IPS DF 6.9 (cell line): ENCODE results near the gene SLFN14.
"Not testable (repeated sequence)": the region's sequence is repeated elsewhere in the genome, so short reads cannot be mapped to it uniquely, and the experiment has no call there.

ENCODE experiments used
- DNase-seq: peaks from one replicate; pipeline ENCODE4 v3.0.0-alpha.2; 2013; ENCODE audit warnings: low read depth, low spot score
- H3K27ac ChIP-seq: one replicate; pipeline ENCODE4 v1.5.1; 2013; ENCODE audit warnings: low read length, control low read depth
- H3K27me3 ChIP-seq: 2 replicates; pipeline ENCODE4 v1.6.1; 2013; ENCODE audit warnings: mild to moderate bottlenecking, low read length; ENCODE audit not compliant: control insufficient read depth, insufficient read depth
- H3K36me3 ChIP-seq: 2 replicates; pipeline ENCODE4 v1.6.1; 2013; ENCODE audit warnings: low read length; ENCODE audit not compliant: control insufficient read depth, insufficient read depth
- H3K4me1 ChIP-seq: 2 replicates; pipeline ENCODE4 v1.6.1; 2013; ENCODE audit warnings: low read length; ENCODE audit not compliant: control insufficient read depth, insufficient read depth
- H3K4me3 ChIP-seq: 2 replicates; pipeline ENCODE4 v1.5.1; 2013; ENCODE audit warnings: mild to moderate bottlenecking, low read length
- H3K9me3 ChIP-seq: 2 replicates; pipeline ENCODE4 v1.6.1; 2013; ENCODE audit warnings: low read length, inconsistent platforms; ENCODE audit not compliant: control insufficient read depth, insufficient read depth
- WGBS: extraction: QIAGEN DNeasy Blood & Tissue Kit; methylation state at CpG from one replicate; pipeline ENCODE4 v1.1.7; 2013; ENCODE audit warnings: mixed read lengths, missing lambda C conversion rate; ENCODE audit not compliant: insufficient read length, insufficient coverage; 5-methylcytosine and 5-hydroxymethylcytosine counted together

Gene SLFN14

GRCh38 chr17:35586569-35587073 lies 26.0 kb upstream of the SLFN14 start:
- Histone ChIP-seq H3K36me3 (no peaks in the 10 kb centered on the region), H3K9me3 (no peaks in the 10 kb centered on the region), H3K27me3 (no peaks in the 10 kb centered on the region), H3K4me1 (no peaks in the 10 kb centered on the region; the same call in 1 of the 2 replicates), H3K4me3 (peak overlapping the region; percentile 87; the same call in 1 of the 2 replicates), H3K27ac (no peak overlapping the region)
- DNase-seq: no peak
- WGBS: no CpG with 5 or more reads among the region's 7 CpGs

- no CpG with 5 or more reads among the region's 1 CpG for WGBS
- no peaks in the 10 kb centered on the region; the same call in 1 of the 2 replicates for H3K4me1 ChIP-seq
Measured at GRCh38 chr17:35584061-35584460, 23.4 kb upstream of the SLFN14 start.

DNA sequence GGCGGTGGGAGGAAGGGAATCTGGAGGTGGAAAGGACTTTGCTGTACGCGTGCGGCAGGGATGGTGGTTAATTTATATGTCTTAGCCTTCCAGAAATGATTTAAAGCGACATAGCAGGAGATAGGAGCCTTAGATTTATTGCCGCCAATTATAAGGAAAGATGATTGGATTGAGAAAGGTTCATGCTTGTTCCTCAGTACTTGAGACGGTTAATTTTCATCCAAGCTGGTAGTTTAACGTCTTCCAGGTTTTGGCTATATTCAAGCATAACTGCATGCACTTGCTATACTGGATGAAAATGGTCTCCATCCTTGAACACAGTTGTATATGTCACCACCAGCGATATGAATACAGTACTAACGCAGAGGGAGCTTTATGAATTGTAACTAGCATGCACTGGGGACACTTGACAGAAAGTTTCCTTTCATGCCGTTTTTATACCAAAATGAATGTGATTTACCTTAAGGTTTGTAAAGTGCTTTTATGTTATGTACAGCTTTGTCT lies 18.4 kb upstream of the SLFN14 start:
- Histone ChIP-seq H3K27ac (no peak overlapping the region), H3K4me1 (no peaks in the 10 kb centered on the region), H3K9me3 (no peaks in the 10 kb centered on the region), H3K27me3 (no peaks in the 10 kb centered on the region), H3K36me3 (no peaks in the 10 kb centered on the region; the same call in 1 of the 2 replicates), H3K4me3 (peak overlapping the region; percentile 94; the same call in 1 of the 2 replicates)
- no peak for DNase-seq
- no CpG with 5 or more reads among the region's 11 CpGs for WGBS

More at GRCh38 chr17:35584061-35584460, 23.4 kb upstream of the SLFN14 start:
- Histone ChIP-seq H3K27me3 (no peaks in the 10 kb centered on the region), H3K27ac (no peak overlapping the region), H3K36me3 (no peaks in the 10 kb centered on the region), H3K9me3 (no peaks in the 10 kb centered on the region), H3K4me3 (no peak overlapping the region)
- no peak for DNase-seq

DNA sequence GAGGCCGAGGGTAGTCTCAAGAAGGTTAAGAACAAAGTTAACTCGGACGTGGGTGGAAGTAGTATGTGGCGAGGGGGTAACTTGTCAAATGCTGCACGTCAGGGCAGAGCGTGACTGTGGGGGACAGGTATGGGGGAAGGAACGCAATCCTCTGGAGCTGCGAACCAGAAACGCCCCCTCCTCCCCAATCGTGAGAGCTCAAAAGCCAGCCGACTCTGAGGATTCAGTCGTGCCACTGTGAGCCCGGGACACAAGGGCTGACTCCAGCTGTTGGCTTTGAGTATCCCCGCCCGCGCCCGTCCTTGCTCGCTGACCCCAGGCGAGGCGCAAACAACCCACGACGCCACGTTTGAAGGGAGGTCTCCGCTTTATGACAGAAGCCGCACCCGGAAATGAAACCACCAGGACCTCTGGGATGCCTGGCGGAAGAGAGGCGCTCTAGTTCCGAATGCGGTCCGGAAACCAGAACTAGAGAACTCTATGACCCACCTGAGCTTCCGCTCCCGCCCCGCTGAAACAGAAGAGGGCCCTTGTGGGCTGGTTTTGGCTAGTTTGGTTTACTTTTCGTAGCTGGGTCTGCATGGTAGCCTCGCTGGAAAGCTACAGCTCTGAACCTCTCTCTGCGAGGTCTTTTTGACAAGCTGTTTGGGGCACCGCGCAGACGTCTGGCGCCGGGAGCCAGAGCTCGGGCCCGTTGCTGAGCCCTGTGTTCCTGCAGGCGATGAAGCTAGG lies 17.7 kb upstream of the SLFN14 start, which contains the start of gene PEX12:
Gene PEX12, minus strand, starts transcription at position 375 of the 732 bp plus-strand sequence. CDS start 550 bp downstream, outside the sequence.
- no CpG with 5 or more reads among the region's 45 CpGs for WGBS
- no peak within 1 kb of the TSS for H3K27ac ChIP-seq
- H3K4me3 ChIP-seq: peak within 1 kb of the TSS; percentile 94; the same call in 1 of the 2 replicates
- DNase-seq: peak; percentile 74
- no peaks in the 10 kb centered on the region for H3K9me3 ChIP-seq
- H3K36me3 ChIP-seq: no peaks in the 10 kb centered on the region; the same call in 1 of the 2 replicates
- no peaks in the 10 kb centered on the region for H3K4me1 ChIP-seq
- no peaks in the 10 kb centered on the region for H3K27me3 ChIP-seq

DNA sequence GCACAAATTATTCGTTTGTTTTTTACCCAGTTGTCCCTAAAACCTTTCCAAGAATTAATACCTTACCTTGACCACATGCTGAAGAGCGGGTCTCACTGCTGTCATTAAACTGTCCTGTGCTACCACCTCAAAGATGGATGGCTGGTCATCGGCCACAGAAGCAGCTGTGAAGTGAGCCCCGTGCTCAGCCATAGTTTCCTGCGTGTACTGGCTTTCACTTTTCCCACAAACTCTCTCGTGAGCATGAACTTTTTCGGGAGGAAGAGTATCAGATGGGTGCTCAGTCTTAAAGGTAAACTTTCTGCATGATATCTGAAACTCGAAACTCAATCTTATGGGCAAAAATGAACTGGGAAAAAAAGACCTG lies 17.2 kb upstream of the SLFN14 start:
- Histone ChIP-seq H3K4me3 (peak overlapping the region; percentile 94; the same call in 1 of the 2 replicates), H3K27me3 (no peaks in the 10 kb centered on the region), H3K27ac (no peak overlapping the region), H3K4me1 (no peaks in the 10 kb centered on the region), H3K9me3 (no peaks in the 10 kb centered on the region), H3K36me3 (no peaks in the 10 kb centered on the region; the same call in 1 of the 2 replicates)
- WGBS: no CpG with 5 or more reads among the region's 8 CpGs
- DNase-seq: no peak

- no peak for DNase-seq
- Histone ChIP-seq H3K4me3 (no peak overlapping the region), H3K36me3 (no peaks in the 10 kb centered on the region; the same call in 1 of the 2 replicates), H3K9me3 (no peaks in the 10 kb centered on the region), H3K4me1 (no peaks in the 10 kb centered on the region), H3K27ac (no peak overlapping the region), H3K27me3 (no peaks in the 10 kb centered on the region)
- WGBS: no CpG with 5 or more reads among the region's 3 CpGs
Measured at GRCh38 chr17:35575759-35576158, 15.1 kb upstream of the SLFN14 start.

DNA sequence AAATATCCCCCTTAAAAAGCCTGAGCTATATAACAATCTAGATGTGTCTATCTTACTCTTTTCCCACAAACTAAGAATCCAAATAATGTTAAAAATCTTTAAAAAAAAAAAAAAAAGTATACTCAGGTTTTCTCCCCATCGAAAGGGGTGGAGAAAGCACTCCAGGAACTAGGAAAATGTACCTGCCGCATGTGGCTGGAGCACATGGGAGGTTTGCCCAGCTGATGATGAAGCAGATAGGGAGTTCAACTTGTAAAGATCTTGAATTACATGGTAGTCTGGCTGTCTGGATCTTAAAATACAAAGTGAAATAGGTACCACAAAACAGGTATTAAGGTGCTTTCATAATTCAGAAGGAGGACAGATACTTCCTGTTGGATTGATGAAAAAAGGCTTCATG lies 8.8 kb upstream of the SLFN14 start:
- H3K27me3 ChIP-seq: no peaks in the 10 kb centered on the region
- H3K4me3 ChIP-seq: no peak overlapping the region
- H3K4me1 ChIP-seq: no peaks in the 10 kb centered on the region
- no peak for DNase-seq
- H3K9me3 ChIP-seq: no peaks in the 10 kb centered on the region
- no peak overlapping the region for H3K27ac ChIP-seq
- no peaks in the 10 kb centered on the region for H3K36me3 ChIP-seq
- no CpG with 5 or more reads among the region's 2 CpGs for WGBS

GRCh38 chr17:35568561-35568960 lies 7.9 kb upstream of the SLFN14 start:
- no peak for DNase-seq
- Histone ChIP-seq H3K9me3 (no peaks in the 10 kb centered on the region), H3K36me3 (no peaks in the 10 kb centered on the region), H3K27me3 (no peaks in the 10 kb centered on the region), H3K27ac (no peak overlapping the region), H3K4me3 (peak overlapping the region; percentile 84; the same call in 1 of the 2 replicates), H3K4me1 (no peaks in the 10 kb centered on the region)
- 100% methylated on average over 1 of the region's 15 CpGs for WGBS

DNA sequence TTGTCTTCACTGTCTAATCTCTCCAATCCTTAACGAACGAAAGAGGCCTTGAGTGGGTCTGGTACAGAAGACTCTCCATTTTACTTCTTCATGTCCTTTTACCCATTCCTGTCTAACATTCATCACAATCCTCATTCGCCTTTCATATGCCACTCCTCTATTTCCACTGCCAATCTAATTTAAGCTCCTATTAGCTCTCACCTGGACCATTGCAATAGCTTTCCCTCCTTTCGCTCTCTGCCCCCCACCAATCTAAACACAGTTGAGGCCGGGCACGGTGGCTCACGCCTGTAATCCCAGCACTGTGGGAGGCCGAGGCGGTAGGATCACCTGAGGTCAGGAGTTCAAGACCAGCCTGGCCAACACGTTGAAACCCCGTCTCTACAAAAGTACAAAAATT lies 6.3 kb upstream of the SLFN14 start:
- H3K4me1 ChIP-seq: no peaks in the 10 kb centered on the region
- no peak overlapping the region; the same call in 1 of the 2 replicates for H3K4me3 ChIP-seq
- H3K27me3 ChIP-seq: no peaks in the 10 kb centered on the region
- 100% methylated on average over 1 of the region's 11 CpGs for WGBS
- no peaks in the 10 kb centered on the region for H3K9me3 ChIP-seq
- H3K36me3 ChIP-seq: no peaks in the 10 kb centered on the region
- DNase-seq: no peak
- no peak overlapping the region for H3K27ac ChIP-seq

- H3K27me3 ChIP-seq, H3K4me1 ChIP-seq, DNase-seq, H3K4me3 ChIP-seq, H3K36me3 ChIP-seq, H3K9me3 ChIP-seq, H3K27ac ChIP-seq: not testable (repeated sequence)
- WGBS: no CpG with 5 or more reads among the region's 16 CpGs
Measured at GRCh38 chr17:35563181-35563580, 2.6 kb upstream of the SLFN14 start.
